Fibroblast of lung (primary cell): Measurements from ENCODE around the gene RRM1. TPM values are rescaled to one million over a fixed set of nuclear protein-coding genes. Genes with fewer than 3 reads are reported as not detected.

ENCODE experiments used
- DNase-seq, 2 donors: peaks; one replicate each; pipeline versions ENCODE4 v3.0.0 to v3.0.0-alpha.2; 2010; ENCODE audit warnings: low read depth in 2 of 2
- H2AFZ ChIP-seq: 2 replicates; pipeline ENCODE4 v1.5.1; 2012; ENCODE audit warnings: low read length, control low read depth, inconsistent platforms
- H3K27ac ChIP-seq: 2 replicates; pipeline ENCODE4 v1.5.1; 2011; ENCODE audit warnings: low read length, control low read depth; ENCODE audit not compliant: insufficient read depth
- H3K27me3 ChIP-seq: 2 replicates; pipeline ENCODE4 v1.5.1; 2011; ENCODE audit warnings: mild to moderate bottlenecking, low read length; ENCODE audit not compliant: control insufficient read depth, insufficient read depth
- H3K36me3 ChIP-seq: 2 replicates; pipeline ENCODE4 v1.5.1; 2011; ENCODE audit warnings: low read length; ENCODE audit not compliant: control insufficient read depth, insufficient read depth
- H3K4me1 ChIP-seq: 2 replicates; pipeline ENCODE4 v1.5.1; 2011; ENCODE audit warnings: low read length; ENCODE audit not compliant: control insufficient read depth, insufficient read depth; ENCODE audit errors: extremely low read depth
- H3K4me2 ChIP-seq: 2 replicates; pipeline ENCODE4 v1.5.1; 2011; ENCODE audit warnings: low read length, control low read depth; ENCODE audit not compliant: insufficient read depth; ENCODE audit errors: extremely low read depth
- H3K4me3 ChIP-seq, 4 experiments: fragments of 200-600 bp in 1 of 4; sonication (generic) in 1 of 4; replicated peaks in 1 of 4; 2 replicates each; pipeline ENCODE4 v1.5.1; 2011 to 2016; ENCODE audit warnings: low read length in 4 of 4, low read depth in 3 of 4, mild to moderate bottlenecking in 3 of 4, control low read depth in 2 of 4, inconsistent platforms in 1 of 4, mixed read lengths in 1 of 4; ENCODE audit not compliant: insufficient read depth in 1 of 4; ENCODE audit errors: control extremely low read depth in 1 of 4
- H3K79me2 ChIP-seq: 2 replicates; pipeline ENCODE4 v1.5.1; 2012; ENCODE audit warnings: mild to moderate bottlenecking, low read length, inconsistent platforms; ENCODE audit not compliant: control insufficient read depth, insufficient read depth
- H3K9ac ChIP-seq: 2 replicates; pipeline ENCODE4 v1.5.1; 2011; ENCODE audit warnings: mild to moderate bottlenecking, low read length, control low read depth; ENCODE audit not compliant: insufficient read depth
- H3K9me3 ChIP-seq: 2 replicates; pipeline ENCODE4 v1.5.1; 2012; ENCODE audit warnings: low read depth, low read length; ENCODE audit not compliant: control insufficient read depth, insufficient read depth
- H4K20me1 ChIP-seq: 2 replicates; pipeline ENCODE4 v1.5.1; 2011; ENCODE audit warnings: low read length; ENCODE audit not compliant: control insufficient read depth, insufficient read depth; ENCODE audit errors: extremely low read depth
- EZH2 ChIP-seq: IDR thresholded peaks from 2 replicates; pipeline ENCODE4 v1.5.1; 2012; ENCODE audit warnings: low read length, control low read depth, mild to moderate bottlenecking; ENCODE audit errors: missing control alignments
- polyA plus RNA-seq, 2 donors: library from polyadenylated mRNA; depleted of rRNA in 1 of 2; stranded (reverse) in 1 of 2; unstranded in 1 of 2; fragments of >200 nt; gene quantifications; 2 replicates each; pipeline ENCODE4 v1.2.1, GENCODE V29; 2011 to 2012; ENCODE audit warnings: missing spikeins in 1 of 2
- total RNA-seq: library from RNA; depleted of rRNA; stranded (reverse); fragments of >200 nt; gene quantifications from 2 replicates; pipeline ENCODE4 v1.2.1, GENCODE V29; 2014
- TF ChIP-seq, protein P1 (sequence below), 2 donors: IDR thresholded peaks in 1 of 2; conservative IDR thresholded peaks in 1 of 2; 1 replicate in 1 of 2; 2 replicates in 1 of 2; pipeline ENCODE4 v1.5.1; 2011 to 2012; ENCODE audit warnings: low read length in 2 of 2, control low read depth in 1 of 2, inconsistent platforms in 1 of 2, low read depth in 1 of 2, mild to moderate bottlenecking in 1 of 2

RRM1 gene
- total and polyA plus RNA-seq, 2 donors (not counting 1 experiment from before 2014, with no cell fraction given) = 57.5 to 85.0 TPM

DNA sequence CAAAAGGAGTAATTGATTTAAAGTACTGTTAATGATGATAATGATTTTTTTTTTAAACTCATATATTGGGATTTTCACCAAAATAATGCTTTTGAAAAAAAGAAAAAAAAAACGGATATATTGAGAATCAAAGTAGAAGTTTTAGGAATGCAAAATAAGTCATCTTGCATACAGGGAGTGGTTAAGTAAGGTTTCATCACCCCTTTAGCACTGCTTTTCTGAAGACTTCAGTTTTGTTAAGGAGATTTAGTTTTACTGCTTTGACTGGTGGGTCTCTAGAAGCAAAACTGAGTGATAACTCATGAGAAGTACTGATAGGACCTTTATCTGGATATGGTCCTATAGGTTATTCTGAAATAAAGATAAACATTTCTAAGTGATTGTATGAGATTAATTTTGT, 43.9 kb downstream of the RRM1 start:
- peaks cover 5% of the 10 kb centered on the region for H3K36me3 ChIP-seq
- no peaks in the 10 kb centered on the region for H3K27me3 ChIP-seq
- no peaks in the 10 kb centered on the region for H3K79me2 ChIP-seq
- no peak overlapping the region for H3K4me3 ChIP-seq
- DNase-seq = no peak
- TF ChIP-seq, protein P1, sequence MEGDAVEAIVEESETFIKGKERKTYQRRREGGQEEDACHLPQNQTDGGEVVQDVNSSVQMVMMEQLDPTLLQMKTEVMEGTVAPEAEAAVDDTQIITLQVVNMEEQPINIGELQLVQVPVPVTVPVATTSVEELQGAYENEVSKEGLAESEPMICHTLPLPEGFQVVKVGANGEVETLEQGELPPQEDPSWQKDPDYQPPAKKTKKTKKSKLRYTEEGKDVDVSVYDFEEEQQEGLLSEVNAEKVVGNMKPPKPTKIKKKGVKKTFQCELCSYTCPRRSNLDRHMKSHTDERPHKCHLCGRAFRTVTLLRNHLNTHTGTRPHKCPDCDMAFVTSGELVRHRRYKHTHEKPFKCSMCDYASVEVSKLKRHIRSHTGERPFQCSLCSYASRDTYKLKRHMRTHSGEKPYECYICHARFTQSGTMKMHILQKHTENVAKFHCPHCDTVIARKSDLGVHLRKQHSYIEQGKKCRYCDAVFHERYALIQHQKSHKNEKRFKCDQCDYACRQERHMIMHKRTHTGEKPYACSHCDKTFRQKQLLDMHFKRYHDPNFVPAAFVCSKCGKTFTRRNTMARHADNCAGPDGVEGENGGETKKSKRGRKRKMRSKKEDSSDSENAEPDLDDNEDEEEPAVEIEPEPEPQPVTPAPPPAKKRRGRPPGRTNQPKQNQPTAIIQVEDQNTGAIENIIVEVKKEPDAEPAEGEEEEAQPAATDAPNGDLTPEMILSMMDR (conservative IDR thresholded peaks at IDR 0.05 in 1 of 2, IDR thresholded peaks at IDR 0.05 in 1 of 2; ENCODE audit: low read depth in 1 of 2, low read length in 2 of 2) = no peak
- TF ChIP-seq EZH2 = no peak
- peaks cover 2% of the 10 kb centered on the region for H3K4me1 ChIP-seq
- H2AFZ ChIP-seq = no peak overlapping the region
- no peak overlapping the region for H3K9ac ChIP-seq
- no peak overlapping the region for H3K4me2 ChIP-seq
- no peaks in the 10 kb centered on the region for H3K9me3 ChIP-seq
- no peak overlapping the region for H3K27ac ChIP-seq
- no peaks in the 10 kb centered on the region for H4K20me1 ChIP-seq

DNA sequence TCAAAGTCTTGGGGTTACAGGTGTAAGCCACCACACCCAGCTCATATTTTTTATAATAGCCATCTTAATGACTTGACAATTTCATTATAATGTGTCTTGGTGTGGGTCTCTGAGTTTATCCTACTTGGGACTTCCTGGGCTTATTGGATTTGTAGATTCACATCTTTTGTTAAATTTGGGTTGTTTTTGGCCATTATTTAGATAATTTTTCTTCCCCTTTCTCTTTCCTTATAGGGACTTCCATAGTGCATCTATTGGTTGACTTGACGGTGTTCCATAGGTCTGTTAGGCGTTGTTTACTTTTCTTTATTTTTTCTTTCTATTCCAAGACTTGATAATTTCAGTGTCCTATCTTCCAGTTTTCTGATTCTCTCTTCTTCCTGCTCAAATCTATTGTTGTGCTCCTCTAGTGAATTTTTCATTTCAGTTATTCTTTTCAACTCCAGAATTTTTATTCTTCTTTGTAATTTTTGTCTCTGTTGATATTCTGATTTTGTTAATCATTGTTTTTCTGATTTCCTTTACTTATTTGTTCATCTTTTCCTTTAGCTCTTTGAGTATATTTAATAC, 45.6 kb downstream of the RRM1 start:
- Histone ChIP-seq H3K27ac (no peak overlapping the region), H3K36me3 (peaks cover 5% of the 10 kb centered on the region), H3K79me2 (no peaks in the 10 kb centered on the region), H3K4me2 (no peak overlapping the region), H4K20me1 (no peaks in the 10 kb centered on the region), H3K9ac (no peak overlapping the region), H3K9me3 (no peaks in the 10 kb centered on the region), H2AFZ (no peak overlapping the region), H3K4me1 (peaks cover 2% of the 10 kb centered on the region), H3K4me3 (no peak overlapping the region), H3K27me3 (no peaks in the 10 kb centered on the region)
- no peak for TF ChIP-seq EZH2
- TF ChIP-seq, protein P1 (conservative IDR thresholded peaks at IDR 0.05 in 1 of 2, IDR thresholded peaks at IDR 0.05 in 1 of 2; ENCODE audit: low read depth in 1 of 2, low read length in 2 of 2) = no peak
- no peak for DNase-seq

DNA sequence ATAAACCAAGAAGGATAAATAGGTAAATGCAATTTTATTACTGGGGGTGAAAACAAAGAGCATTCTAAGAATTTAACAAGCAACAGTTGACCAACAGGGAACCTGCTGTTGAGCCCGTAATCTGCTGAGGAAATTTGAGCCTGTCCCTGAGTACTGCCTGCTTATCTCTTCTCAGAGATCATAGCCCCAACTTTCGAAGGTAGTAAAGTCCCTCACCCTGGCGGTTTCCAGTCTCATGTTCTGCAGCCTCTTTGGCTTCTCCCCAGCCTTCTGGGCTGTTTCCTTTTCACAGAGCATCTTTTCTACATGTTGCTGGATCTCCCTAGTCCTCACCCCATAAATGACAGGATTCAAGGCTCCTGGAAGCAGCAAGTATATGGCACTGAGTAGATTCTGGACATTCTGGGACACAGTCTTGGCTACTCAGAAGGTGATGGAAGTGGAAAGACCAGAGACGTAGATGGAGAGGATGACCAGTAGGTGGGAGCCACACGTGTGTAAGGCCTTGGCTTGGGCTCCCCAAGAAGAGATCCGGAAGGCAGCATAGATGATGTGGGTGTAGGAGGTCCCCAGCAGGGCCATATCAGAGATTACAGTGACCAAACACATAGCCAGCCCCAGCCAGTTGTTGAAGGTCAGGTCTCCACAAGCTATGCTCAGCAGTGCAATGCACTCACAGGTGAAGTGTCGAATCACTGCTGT, 51.6 kb downstream of the RRM1 start:
- H2AFZ ChIP-seq = no peak overlapping the region
- TF ChIP-seq EZH2 = no peak
- TF ChIP-seq, protein P1 (conservative IDR thresholded peaks at IDR 0.05 in 1 of 2, IDR thresholded peaks at IDR 0.05 in 1 of 2; ENCODE audit: low read depth in 1 of 2, low read length in 2 of 2) = no peak
- DNase-seq = no peak
- no peaks in the 10 kb centered on the region for H3K9me3 ChIP-seq
- no peaks in the 10 kb centered on the region for H3K4me1 ChIP-seq
- no peaks in the 10 kb centered on the region for H3K79me2 ChIP-seq
- no peaks in the 10 kb centered on the region for H4K20me1 ChIP-seq
- no peaks in the 10 kb centered on the region for H3K36me3 ChIP-seq
- no peak overlapping the region for H3K27ac ChIP-seq
- H3K9ac ChIP-seq = no peak overlapping the region
- H3K4me2 ChIP-seq = no peak overlapping the region
- H3K27me3 ChIP-seq = no peaks in the 10 kb centered on the region
- H3K4me3 ChIP-seq = no peak overlapping the region
